Heart left ventricle (tissue), 13 donors: ENCODE data around the gene COL6A2.

Experiments used
- CTCF ChIP-seq, 12 donors: fragments of 200-600 bp; sonication (generic) in 4 of 12; IDR thresholded peaks; one replicate each; pipeline versions ENCODE4 v1.5.0 to v1.8.0; 2018 to 2022; ENCODE audit warnings: antibody characterized with exemption in 12 of 12, mild to moderate bottlenecking in 5 of 12
- POLR2A ChIP-seq, 2 donors: fragments of 450-650 bp; IDR thresholded peaks; one replicate each; pipeline ENCODE4 v1.6.1; 2017; ENCODE audit warnings: antibody characterized with exemption in 2 of 2, mild to moderate bottlenecking in 2 of 2, moderate library complexity in 2 of 2
- donor health status: ischemic (EF 13 %, LVEDD 7.1; RV severe dilation, severe dysfunction).
- donor health status: DM: no; HTN: yes; CAD: no.
- donor health status: DM: no; HTN: no; CAD: no.
- donor health status: ischemic (EF 25% LVEDD 6.9; RV normal size, moderate dysfunction).
- donor health status: ischemic (EF 25% LVEDD 5.7; RV mildly dilated, moderate dysfunction).
- donor health status: ischemic (EF 35%, LVEDD 5.7; RV mildly dilated, moderate dysfunction).
- donor health status: nonischemic (EF 11% LVEDD 7.7; RV severe dilation, severe dysfunction).
- donor health status: DM: yes; HTN: yes; CAD: no.
- donor health status: PGD.
- donor health status: ischemic (EF 29% LVEDD 5.4; RV normal size, mild dysfunction).
- donor health status: nonischemic (EF 23%, LVEDD 6.1; RV moderate dilation, normal function).

- TF ChIP-seq CTCF (IDR thresholded peaks at IDR 0.05) (no peak), POLR2A (IDR thresholded peaks at IDR 0.05) (no peak)
Measured at GRCh38 chr21:46078322-46078977, 19.5 kb upstream of the COL6A2 start.
